Panc1 (cell line): ENCODE results near the gene NEUROG2.

Source experiments
- CTCF ChIP-seq: fragments of 450-650 bp; IDR thresholded peaks from 2 replicates; pipeline ENCODE4 v1.5.1; 2017; ENCODE audit warnings: mild to moderate bottlenecking
- POLR2AphosphoS5 ChIP-seq: IDR thresholded peaks from 2 replicates; pipeline ENCODE4 v1.6.1; 2012; ENCODE audit warnings: mild to moderate bottlenecking, low read depth, low read length, moderate library complexity
- REST ChIP-seq, 2 experiments: IDR thresholded peaks; 2 replicates each; pipeline ENCODE4 v1.6.1; 2011 to 2012; ENCODE audit warnings: low read depth in 2 of 2, control low read depth in 1 of 2, low read length in 1 of 2, mild to moderate bottlenecking in 1 of 2, moderate library complexity in 1 of 2; ENCODE audit not compliant: insufficient read depth in 1 of 2
- SIN3A ChIP-seq: IDR thresholded peaks from 2 replicates; pipeline ENCODE4 v1.6.1; 2012; ENCODE audit warnings: low read depth, mild to moderate bottlenecking, low read length, moderate library complexity, borderline replicate concordance; ENCODE audit not compliant: insufficient read depth
- TCF7L2 ChIP-seq: IDR thresholded peaks from 2 replicates; pipeline ENCODE4 v1.6.1; 2011; ENCODE audit warnings: mild to moderate bottlenecking, low read depth, low read length, inconsistent platforms

- TF ChIP-seq CTCF: no peak
- no peak for TF ChIP-seq POLR2AphosphoS5
- TF ChIP-seq TCF7L2: no peak
- TF ChIP-seq REST (IDR thresholded peaks at IDR 0.05; ENCODE audit: insufficient read depth in 1 of 2, low read depth in 2 of 2, low read length in 1 of 2): no peak
- no peak for TF ChIP-seq SIN3A
Measured at GRCh38 chr4:112550728-112551127, 34.7 kb upstream of the NEUROG2 start.
